Testis (tissue), 2 donors: ENCODE data around the gene SLC25A26.

Experiments used
- CTCF ChIP-seq, 3 experiments: fragments of 450-650 bp in 2 of 3; fragments of 200-600 bp in 1 of 3; sonication (generic) in 1 of 3; IDR thresholded peaks; one replicate each; pipeline ENCODE4 v1.5.1; 2016 to 2019; ENCODE audit warnings: antibody characterized with exemption in 3 of 3, mild to moderate bottlenecking in 2 of 3, moderate library complexity in 1 of 3
- POLR2A ChIP-seq: fragments of 450-650 bp; IDR thresholded peaks from one replicate; pipeline ENCODE4 v1.6.1; 2017; ENCODE audit warnings: antibody characterized with exemption, mild to moderate bottlenecking, moderate library complexity

- TF ChIP-seq CTCF (IDR thresholded peaks at IDR 0.05) (no peak), POLR2A (no peak)
Observed at GRCh38 chr3:66405701-66406091, 184.9 kb downstream of the SLC25A26 start.
